Neuronal stem cell (in vitro differentiated cells): ENCODE results near the gene UGDH.

Experiments
- DNase-seq: peaks from one replicate; pipeline ENCODE4 v3.0.0-alpha.2; 2013; ENCODE audit warnings: low spot score
- H2AFZ ChIP-seq: one replicate; pipeline ENCODE4 v1.6.1; 2013; ENCODE audit warnings: mild to moderate bottlenecking, low read length, inconsistent platforms
- H2AK5ac ChIP-seq: 2 replicates; pipeline ENCODE4 v1.6.1; 2013; ENCODE audit warnings: low read depth, mild to moderate bottlenecking, inconsistent platforms, low read length, moderate library complexity, mixed read lengths
- H2BK120ac ChIP-seq: 2 replicates; pipeline ENCODE4 v1.6.1; 2013; ENCODE audit warnings: low read depth, mild to moderate bottlenecking, inconsistent platforms, low read length, moderate library complexity, mixed read lengths
- H2BK12ac ChIP-seq: one replicate; pipeline ENCODE4 v1.6.1; 2013; ENCODE audit warnings: low read length, inconsistent platforms
- H2BK15ac ChIP-seq: 2 replicates; pipeline ENCODE4 v1.6.1; 2013; ENCODE audit warnings: mild to moderate bottlenecking, low read length, inconsistent platforms, mixed read lengths
- H2BK5ac ChIP-seq: one replicate; pipeline ENCODE4 v1.6.1; 2013; ENCODE audit warnings: inconsistent platforms, mild to moderate bottlenecking, low read length, moderate library complexity
- H3K14ac ChIP-seq: one replicate; pipeline ENCODE4 v1.6.1; 2013; ENCODE audit warnings: low read length, inconsistent platforms
- H3K18ac ChIP-seq: 2 replicates; pipeline ENCODE4 v1.6.1; 2013; ENCODE audit warnings: low read length, inconsistent platforms
- H3K23ac ChIP-seq: 2 replicates; pipeline ENCODE4 v1.6.1; 2013; ENCODE audit warnings: low read depth, mild to moderate bottlenecking, mixed read lengths, low read length, inconsistent platforms; ENCODE audit not compliant: poor library complexity
- H3K27ac ChIP-seq: replicated peaks from 3 replicates; pipeline ENCODE4 v1.5.1; 2013; ENCODE audit warnings: low read length, inconsistent platforms
- H3K27me3 ChIP-seq, 3 experiments: 2 replicates each; pipeline ENCODE4 v1.6.1; 2013; ENCODE audit warnings: low read length in 3 of 3, mild to moderate bottlenecking in 2 of 3, inconsistent platforms in 1 of 3, low read depth in 1 of 3, mixed read lengths in 1 of 3, moderate library complexity in 1 of 3; ENCODE audit not compliant: control insufficient read depth in 3 of 3, insufficient read depth in 3 of 3
- H3K36me3 ChIP-seq, 2 donors: replicated peaks in 1 of 2; 2 replicates each; pipeline ENCODE4 v1.6.1; 2013; ENCODE audit warnings: low read length in 2 of 2; ENCODE audit not compliant: control insufficient read depth in 2 of 2, insufficient read depth in 2 of 2
- H3K4ac ChIP-seq: 2 replicates; pipeline ENCODE4 v1.6.1; 2013; ENCODE audit warnings: inconsistent platforms, mild to moderate bottlenecking, low read length, moderate library complexity
- H3K4me1 ChIP-seq, 2 donors: 1 replicate in 1 of 2; 2 replicates in 1 of 2; pipeline ENCODE4 v1.6.1; 2013; ENCODE audit warnings: low read length in 2 of 2, low read depth in 1 of 2; ENCODE audit not compliant: control insufficient read depth in 2 of 2, insufficient read depth in 1 of 2
- H3K4me2 ChIP-seq: one replicate; pipeline ENCODE4 v1.6.1; 2013; ENCODE audit warnings: mild to moderate bottlenecking, low read length, inconsistent platforms; ENCODE audit not compliant: insufficient read depth, poor library complexity, severe bottlenecking
- H3K4me3 ChIP-seq, 2 donors: 2 replicates each; pipeline ENCODE4 v1.5.1; 2013; ENCODE audit warnings: low read length in 2 of 2, mild to moderate bottlenecking in 2 of 2, inconsistent platforms in 1 of 2, moderate library complexity in 1 of 2
- H3K79me1 ChIP-seq: one replicate; pipeline ENCODE4 v1.6.1; 2013; ENCODE audit warnings: low read depth, mild to moderate bottlenecking, inconsistent platforms, low read length, moderate library complexity
- H3K9ac ChIP-seq: one replicate; pipeline ENCODE4 v1.6.1; 2013; ENCODE audit warnings: mild to moderate bottlenecking, low read depth, low read length, inconsistent platforms; ENCODE audit not compliant: poor library complexity
- H3K9me3 ChIP-seq, 2 donors: replicated peaks in 1 of 2; 2 replicates each; pipeline versions ENCODE3 to v1.6.1; 2013; ENCODE audit warnings: low read length in 2 of 2, mild to moderate bottlenecking in 2 of 2, inconsistent platforms in 1 of 2, low read depth in 1 of 2, mixed read lengths in 1 of 2, moderate library complexity in 1 of 2; ENCODE audit not compliant: control insufficient read depth in 2 of 2, insufficient read depth in 1 of 2
- H4K8ac ChIP-seq: one replicate; pipeline ENCODE4 v1.6.1; 2013; ENCODE audit warnings: low read depth, mild to moderate bottlenecking, inconsistent platforms, low read length, moderate library complexity
- H4K91ac ChIP-seq: one replicate; pipeline ENCODE4 v1.6.1; 2013; ENCODE audit warnings: low read length, low read depth, mild to moderate bottlenecking, inconsistent platforms; ENCODE audit not compliant: poor library complexity
- WGBS, 2 donors: extraction: QIAGEN DNeasy Blood & Tissue Kit; methylation state at CpG; one replicate each; pipeline ENCODE4 v1.1.7; 2013; ENCODE audit warnings: missing lambda C conversion rate in 2 of 2, mixed read lengths in 1 of 2; ENCODE audit not compliant: insufficient read length in 2 of 2, insufficient replicate concordance in 1 of 2; ENCODE audit errors: extremely low coverage in 2 of 2; 5-methylcytosine and 5-hydroxymethylcytosine counted together

The UGDH gene

GRCh38 chr4:39530682-39531081, 3.4 kb upstream of the UGDH start:
- H2BK120ac ChIP-seq, result no peak overlapping the region

GRCh38 chr4:39529534-39529933, 2.3 kb upstream of the UGDH start:
- no peak overlapping the region for H2AK5ac ChIP-seq
- no peak overlapping the region for H3K4ac ChIP-seq
- peaks cover 15 to 52% of the 10 kb centered on the region in 2 donors for H3K9me3 ChIP-seq

More at GRCh38 chr4:39530682-39531081, 3.4 kb upstream of the UGDH start:
- H3K9me3 ChIP-seq, result peaks cover 15 to 54% of the 10 kb centered on the region in 2 donors
- H2BK12ac ChIP-seq, result no peak overlapping the region
- peaks cover 5% of the 10 kb centered on the region for H3K79me1 ChIP-seq
- H2BK15ac ChIP-seq, result no peak overlapping the region
- H3K4me2 ChIP-seq, result no peak overlapping the region
- H3K4me1 ChIP-seq, result peaks cover 2 to 4% of the 10 kb centered on the region in 2 donors
- no peak overlapping the region for H3K14ac ChIP-seq
- H2BK5ac ChIP-seq, result no peak overlapping the region
- no peak overlapping the region for H3K4ac ChIP-seq
- H2AFZ ChIP-seq, result no peak overlapping the region
- H3K23ac ChIP-seq, result no peak overlapping the region
- DNase-seq, result no peak
- no peak overlapping the region for H3K4me3 ChIP-seq
- H3K9ac ChIP-seq, result no peak overlapping the region
- H3K27me3 ChIP-seq, result no peaks in the 10 kb centered on the region
- no peak overlapping the region for H3K18ac ChIP-seq
- H3K27ac ChIP-seq, result no peak overlapping the region
- H2AK5ac ChIP-seq, result no peak overlapping the region
- no peak overlapping the region for H4K91ac ChIP-seq
- no CpG with 5 or more reads among the region's 3 CpGs for WGBS, 2 donors
- H4K8ac ChIP-seq, result no peak overlapping the region
- H3K36me3 ChIP-seq, result peaks cover 21 to 60% of the 10 kb centered on the region in 2 donors

GRCh38 chr4:39528061-39528465, 824 bp upstream of the UGDH start:
- Histone ChIP-seq H3K4ac (peak overlapping the region; percentile 26), H2BK5ac (peak overlapping the region; percentile 100), H4K91ac (no peak overlapping the region), H3K4me2 (peak overlapping the region; percentile 75), H4K8ac (no peak overlapping the region), H3K14ac (peak overlapping the region; percentile 97), H2BK120ac (no peak overlapping the region), H2BK15ac (peak overlapping the region; percentile 45), H3K9me3 (peaks cover 13 to 39% of the 10 kb centered on the region in 2 donors), H3K23ac (peak overlapping the region; percentile 99), H3K27me3 (no peaks in the 10 kb centered on the region), H3K27ac (peak overlapping the region; percentile 98), H3K9ac (peak overlapping the region; percentile 97), H2BK12ac (no peak overlapping the region), H3K36me3 (peaks cover 13 to 47% of the 10 kb centered on the region in 2 donors), H3K4me3 (peak overlapping the region; percentile 89 to 97), H3K79me1 (peaks cover 3% of the 10 kb centered on the region), H2AFZ (peak overlapping the region; percentile 95), H3K4me1 (peaks cover 2 to 4% of the 10 kb centered on the region in 2 donors), H3K18ac (peak overlapping the region; percentile 100), H2AK5ac (no peak overlapping the region)
- WGBS, 2 donors, result no CpG with 5 or more reads among the region's 21 CpGs
- DNase-seq, result no peak

More at GRCh38 chr4:39529534-39529933, 2.3 kb upstream of the UGDH start:
- Histone ChIP-seq H3K23ac (no peak overlapping the region), H3K27ac (no peak overlapping the region), H2BK120ac (no peak overlapping the region), H3K79me1 (peaks cover 5% of the 10 kb centered on the region), H3K4me2 (no peak overlapping the region), H3K36me3 (peaks cover 21 to 55% of the 10 kb centered on the region in 2 donors), H3K9ac (no peak overlapping the region), H2AFZ (no peak overlapping the region), H2BK5ac (no peak overlapping the region), H4K8ac (no peak overlapping the region), H3K18ac (no peak overlapping the region), H3K14ac (no peak overlapping the region), H2BK15ac (no peak overlapping the region), H3K27me3 (no peaks in the 10 kb centered on the region), H3K4me1 (peaks cover 2 to 4% of the 10 kb centered on the region in 2 donors), H4K91ac (no peak overlapping the region), H2BK12ac (no peak overlapping the region), H3K4me3 (no peak overlapping the region)
- WGBS, 2 donors, result no CpG with 5 or more reads among the region's 2 CpGs
- DNase-seq, result no peak

GRCh38 chr4:39526765-39527295, 409 bp downstream of the UGDH start:
- Histone ChIP-seq H3K9ac (peak overlapping the region; percentile 91), H3K27ac (peak overlapping the region; percentile 98), H2AFZ (peak overlapping the region; percentile 95), H2BK120ac (no peak overlapping the region), H4K91ac (no peak overlapping the region), H2BK5ac (peak overlapping the region; percentile 100), H3K4me3 (peak overlapping the region; percentile 89 to 95), H4K8ac (peak overlapping the region; percentile 17), H3K4me1 (peaks cover 2 to 4% of the 10 kb centered on the region in 2 donors), H3K79me1 (peaks cover 3% of the 10 kb centered on the region), H3K36me3 (peaks cover 6 to 38% of the 10 kb centered on the region in 2 donors), H2AK5ac (peak overlapping the region; percentile 99), H3K9me3 (peaks cover 10 to 27% of the 10 kb centered on the region in 2 donors), H3K23ac (peak overlapping the region; percentile 99), H2BK12ac (peak overlapping the region; percentile 73), H3K4ac (no peak overlapping the region), H2BK15ac (peak overlapping the region; percentile 75), H3K4me2 (peak overlapping the region; percentile 68), H3K18ac (peak overlapping the region; percentile 98), H3K14ac (peak overlapping the region; percentile 82), H3K27me3 (no peaks in the 10 kb centered on the region)
- no CpG with 5 or more reads among the region's 33 CpGs for WGBS, 2 donors
- peak; percentile 12 for DNase-seq
